Psoas muscle (tissue), 8 donors: ENCODE measurements around the gene ADAMTSL5. TPM values are rescaled to one million over a fixed set of nuclear protein-coding genes. Genes with fewer than 3 reads are reported as not detected.
"Not testable (repeated sequence)": the region's sequence is repeated elsewhere in the genome, so short reads cannot be mapped to it uniquely, and the experiment has no call there.

ENCODE experiments used
- ATAC-seq, 4 donors: fragments of 200-7000 bp; cut with Tn5 transposase; one replicate each; pipeline ENCODE4 v1.9.1; 2020; ENCODE audit warnings: moderate library complexity in 3 of 4, mild to moderate bottlenecking in 2 of 4
- DNase-seq, 2 donors: peaks; one replicate each; pipeline ENCODE4 v3.0.0-alpha.2; 2020
- H3K27ac ChIP-seq: fragments of 200-600 bp; one replicate; pipeline ENCODE4 v1.8.0; 2022
- H3K27me3 ChIP-seq, 3 donors: fragments of 200-600 bp in 1 of 3; one replicate each; pipeline versions ENCODE4 v1.6.1 to v1.8.0; 2013 to 2022; ENCODE audit warnings: low read length in 2 of 3, mild to moderate bottlenecking in 2 of 3, moderate library complexity in 1 of 3; ENCODE audit not compliant: insufficient read depth in 3 of 3
- H3K36me3 ChIP-seq, 2 donors: fragments of 200-600 bp in 1 of 2; one replicate each; pipeline versions ENCODE4 v1.6.1 to v1.8.0; 2013 to 2022; ENCODE audit warnings: low read depth in 1 of 2, mild to moderate bottlenecking in 1 of 2, moderate library complexity in 1 of 2; ENCODE audit not compliant: insufficient read depth in 1 of 2
- H3K4me1 ChIP-seq: fragments of 200-600 bp; one replicate; pipeline ENCODE4 v1.8.0; 2022
- H3K4me3 ChIP-seq: fragments of 200-600 bp; one replicate; pipeline ENCODE4 v1.8.0; 2022; ENCODE audit warnings: mild to moderate bottlenecking
- H3K9me3 ChIP-seq: fragments of 200-600 bp; one replicate; pipeline ENCODE4 v1.8.0; 2022
- CTCF ChIP-seq: fragments of 200-600 bp; IDR thresholded peaks from one replicate; pipeline ENCODE4 v1.8.0; 2022; ENCODE audit warnings: antibody characterized with exemption
- WGBS, 3 donors: extraction: QIAGEN DNeasy Blood & Tissue Kit; methylation state at CpG; one replicate each; pipeline versions ENCODE4 v1.1.6 to v1.1.7; 2013; 5-methylcytosine and 5-hydroxymethylcytosine counted together
- intact Hi-C, 2 donors: fragments of 100-400 bp; cut with DNase I; formaldehyde crosslinking; loops; one replicate each; pipeline versions ENCODE4 v1.11.0 to v1.14.2; 2022
- polyA plus RNA-seq, 3 donors: library from polyadenylated mRNA; stranded (reverse); fragments of 200-250 nt; gene quantifications; one replicate each; pipeline ENCODE4 v1.2.3, GENCODE V29; 2013
- total RNA-seq, 4 donors: library from RNA; stranded (reverse); fragmentation: NEBNext Ultra II Directional in 2 of 4; extraction: Animal tissue kit (Norgen Biotek cat#: 25700) in 2 of 4; gene quantifications; one replicate each; pipeline versions ENCODE4 v1.2.1 to v1.2.4, GENCODE V29; 2021 to 2023
- donor health status: healthy with polysubstance abuse.
- donor health status: DM: no; HTN: no; CAD: no; lungs with moderate emphysema.
- donor health status: Bipolar disorder and iron deficiency.
- donor health status: healthy.
- donor health status: DM: yes; HTN: yes; CAD: no.
- donor health status: DM: no; HTN: no; CAD: no.
- donor health status: DM: no; HTN: no; CAD: no.
- donor health status: DM: yes; HTN: yes; CAD: no.

ADAMTSL5 gene
- total and polyA plus RNA-seq, 7 donors: 3.9 to 20.1 (median 12.6) TPM

DNA sequence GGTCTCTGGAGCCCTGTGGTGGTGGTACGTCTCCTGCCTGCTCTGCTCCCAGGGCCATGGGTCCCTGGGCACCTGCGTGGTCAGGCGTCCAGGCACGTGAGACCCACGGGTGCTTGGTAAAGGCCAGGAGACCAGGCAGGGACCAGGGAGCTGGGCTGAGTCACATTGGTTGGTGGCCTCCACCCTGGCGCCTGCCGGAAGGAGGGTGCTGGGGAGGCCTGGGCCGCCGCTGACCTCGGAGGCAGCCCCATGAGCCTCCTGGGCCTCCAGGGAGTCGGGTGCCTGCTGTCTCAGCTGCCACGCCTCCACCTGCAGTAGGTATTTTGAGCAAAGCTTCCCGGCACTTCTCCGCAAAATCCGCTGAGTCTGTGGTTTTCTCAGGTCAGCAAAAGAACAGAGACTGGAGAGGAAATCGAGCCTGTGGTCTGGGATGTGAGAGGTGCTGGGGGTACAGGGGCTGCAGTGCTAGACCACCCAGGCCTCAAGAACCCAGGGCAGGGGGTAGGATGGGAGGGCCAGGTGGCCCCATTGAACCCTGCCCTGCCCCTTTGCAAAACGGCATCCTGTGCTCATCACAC, 7.5 kb upstream of the ADAMTSL5 start:
- no peak for DNase-seq
- no peaks in the 10 kb centered on the region for H3K36me3 ChIP-seq
- 77 to 86% (median 85%) methylated on average over 17 of the region's 17 CpGs for WGBS, 3 donors
- no peak overlapping the region for H3K27ac ChIP-seq
- no peaks in the 10 kb centered on the region for H3K9me3 ChIP-seq
- H3K27me3 ChIP-seq: peaks cover 0 to 22% (median 9%) of the 10 kb centered on the region in 3 donors
- no peak for ATAC-seq
- intact Hi-C loops: loop anchor here in 1 of 2 donors (10.0 kb wide), 1 partner anchor 235 kb away; the partner anchor contains the start of gene EFNA2
- no peak for TF ChIP-seq CTCF
- no peaks in the 10 kb centered on the region for H3K4me1 ChIP-seq
- no peak overlapping the region for H3K4me3 ChIP-seq

- not testable (repeated sequence) for H3K36me3 ChIP-seq, H3K27ac ChIP-seq, DNase-seq, H3K4me3 ChIP-seq, H3K4me1 ChIP-seq, H3K9me3 ChIP-seq, ATAC-seq
- 80 to 89% (median 86%) methylated on average over 8 of the region's 8 CpGs for WGBS, 3 donors
- intact Hi-C loops: loop anchor here in 1 of 2 donors (10.0 kb wide), 1 partner anchor 235 kb away; the partner anchor contains the start of gene EFNA2
- peaks cover 0 to 17% (median 9%) of the 10 kb centered on the region in 3 donors for H3K27me3 ChIP-seq
These were observed 7.0 kb upstream of the ADAMTSL5 start for GRCh38 chr19:1519802-1520201.

DNA sequence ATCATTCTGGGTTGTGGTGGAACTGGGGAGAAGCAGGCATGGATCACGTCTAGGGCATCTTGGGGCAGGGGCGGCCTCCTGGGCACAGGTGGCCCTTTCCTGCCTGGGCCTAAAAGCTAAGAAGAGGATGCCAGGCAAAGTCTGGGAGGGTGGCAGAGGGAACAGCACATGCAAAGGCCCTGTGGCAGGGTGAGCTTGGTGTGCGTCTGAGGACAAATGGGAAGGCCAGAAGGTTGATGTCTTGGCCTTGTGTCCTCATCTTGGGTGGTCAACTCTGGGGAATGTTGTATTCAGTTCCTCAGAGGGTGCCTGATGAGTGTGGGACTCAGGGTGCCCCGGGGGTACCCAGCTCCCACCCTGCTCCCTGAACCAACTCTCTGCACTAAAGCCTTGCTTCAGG, 5.7 kb upstream of the ADAMTSL5 start:
- WGBS, 3 donors: 84 to 92% (median 90%) methylated on average over 4 of the region's 4 CpGs
- ATAC-seq (no peak), DNase-seq (no peak)
- Histone ChIP-seq H3K27me3 (peaks cover 0 to 4% (median 3%) of the 10 kb centered on the region in 3 donors), H3K4me3 (no peak overlapping the region), H3K9me3 (no peaks in the 10 kb centered on the region), H3K4me1 (no peaks in the 10 kb centered on the region), H3K36me3 (no peaks in the 10 kb centered on the region), H3K27ac (no peak overlapping the region)
- no peak for TF ChIP-seq CTCF
- intact Hi-C loops: no loop called here

GRCh38 chr19:1516395-1516753, 3.6 kb upstream of the ADAMTSL5 start:
- H3K36me3 ChIP-seq: no peaks in the 10 kb centered on the region
- no peak overlapping the region for H3K27ac ChIP-seq
- intact Hi-C loops: no loop called here
- no peak for DNase-seq
- no peak for ATAC-seq
- peaks cover 0 to 5% (median 0%) of the 10 kb centered on the region in 3 donors for H3K27me3 ChIP-seq
- no peak for TF ChIP-seq CTCF
- H3K9me3 ChIP-seq: no peaks in the 10 kb centered on the region
- H3K4me1 ChIP-seq: peaks cover 6% of the 10 kb centered on the region
- no peak overlapping the region for H3K4me3 ChIP-seq
- 57 to 71% (median 67%) methylated on average over 8 of the region's 8 CpGs for WGBS, 3 donors

- Histone ChIP-seq H3K4me3 (no peak overlapping the region), H3K27ac (no peak overlapping the region), H3K27me3 (peaks cover 0 to 5% (median 0%) of the 10 kb centered on the region in 3 donors), H3K36me3 (no peaks in the 10 kb centered on the region), H3K9me3 (no peaks in the 10 kb centered on the region), H3K4me1 (peaks cover 6% of the 10 kb centered on the region)
- intact Hi-C loops: loop anchor here in 1 of 2 donors (5.0 kb wide), 1 partner anchor 233 kb away; no protein-coding TSS in a partner anchor
- 65 to 66% (median 65%) methylated on average over 14 of the region's 14 CpGs for WGBS, 3 donors
- TF ChIP-seq CTCF: no peak
- ATAC-seq (no peak), DNase-seq (no peak)
These were observed 2.3 kb upstream of the ADAMTSL5 start for GRCh38 chr19:1514986-1515721.
